WTC11 (cell line): Measurements from ENCODE around the gene BRSK2.

Experiments
- ATF3 ChIP-seq: sonication (generic); formaldehyde crosslinking; conservative IDR thresholded peaks from 2 replicates; pipeline ENCODE4 v1.8.1; 2022; ENCODE audit warnings: mild to moderate bottlenecking, missing genetic modification reagents
- CTCF ChIP-seq: fragments of 200-600 bp; IDR thresholded peaks from 2 replicates; pipeline ENCODE4 v1.8.0; 2022; ENCODE audit warnings: antibody characterized with exemption
- E2F4 ChIP-seq: sonication (generic); formaldehyde crosslinking; IDR thresholded peaks from 2 replicates; pipeline ENCODE4 v1.8.1; 2022; ENCODE audit warnings: low read depth, mild to moderate bottlenecking, moderate library complexity, missing genetic modification reagents, borderline replicate concordance
- IRF2 ChIP-seq: sonication (generic); formaldehyde crosslinking; IDR thresholded peaks from 2 replicates; pipeline ENCODE4 v1.8.0; 2022; ENCODE audit warnings: low read depth, missing genetic modification reagents, borderline replicate concordance
- KAT7 ChIP-seq: sonication (generic); formaldehyde crosslinking; IDR thresholded peaks from 2 replicates; pipeline ENCODE4 v1.8.1; 2023; ENCODE audit warnings: missing genetic modification reagents, mild to moderate bottlenecking, borderline replicate concordance
- MLX ChIP-seq: sonication (generic); formaldehyde crosslinking; IDR thresholded peaks from 2 replicates; pipeline ENCODE4 v1.8.1; 2023; ENCODE audit warnings: mild to moderate bottlenecking, missing genetic modification reagents, moderate library complexity
- NFATC4 ChIP-seq: fragments of 250-450 bp; sonication (Bioruptor Pico); IDR thresholded peaks from 2 replicates; pipeline ENCODE4 v1.9.0; 2021; ENCODE audit warnings: mild to moderate bottlenecking
- USF2 ChIP-seq: sonication (generic); formaldehyde crosslinking; IDR thresholded peaks from 2 replicates; pipeline ENCODE4 v1.8.1; 2023; ENCODE audit warnings: mild to moderate bottlenecking, missing genetic modification reagents, moderate library complexity
- ZMAT4 ChIP-seq: fragments of 250-450 bp; sonication (Bioruptor Pico); IDR thresholded peaks from 2 replicates; pipeline ENCODE4 v1.9.0; 2021; ENCODE audit warnings: mild to moderate bottlenecking
- ZNF138 ChIP-seq: sonication (generic); formaldehyde crosslinking; conservative IDR thresholded peaks from 2 replicates; pipeline ENCODE4 v1.8.1; 2022; ENCODE audit warnings: mild to moderate bottlenecking, moderate library complexity, missing genetic modification reagents
- ZNF423 ChIP-seq: fragments of 250-450 bp; sonication (Bioruptor Pico); IDR thresholded peaks from 2 replicates; pipeline ENCODE4 v2.1.2; 2022; ENCODE audit warnings: mild to moderate bottlenecking, moderate library complexity

GRCh38 chr11:1392111-1392510 lies 2.4 kb downstream of the BRSK2 start:
- TF ChIP-seq CTCF (no peak), ZMAT4 (CRISPR knock-in tag) (no peak), KAT7 (no peak), ZNF138 (CRISPR knock-in tag) (no peak), IRF2 (CRISPR knock-in tag) (no peak), USF2 (CRISPR knock-in tag) (no peak), NFATC4 (CRISPR knock-in tag) (no peak), MLX (no peak), ATF3 (CRISPR knock-in tag) (no peak), ZNF423 (CRISPR knock-in tag) (no peak), E2F4 (CRISPR knock-in tag) (no peak)
